ENCODE results near the gene ZNF678. TPM values are rescaled to one million over a fixed set of nuclear protein-coding genes. Genes with fewer than 3 reads are reported as not detected.
"Not testable (repeated sequence)": the region's sequence is repeated elsewhere in the genome, so short reads cannot be mapped to it uniquely, and the experiment has no call there.

ZNF678 gene
- total and polyA plus RNA-seq, 7 donors, result 1.2 to 5.0 (median 3.0) TPM

GRCh38 chr1:227603327-227603726, 40.0 kb downstream of the ZNF678 start:
- peaks cover 1% of the 10 kb centered on the region for H3K9me3 ChIP-seq
- intact Hi-C loops (cut with DNase I), result no loop called here
- no peaks in the 10 kb centered on the region for H3K27me3 ChIP-seq (ENCODE audit: insufficient read depth in 3 of 3, low read length in 2 of 3)
- H3K4me1 ChIP-seq, result peaks cover 6% of the 10 kb centered on the region
- TF ChIP-seq CTCF (IDR thresholded peaks at IDR 0.05), result no peak
- WGBS, 3 donors, result 63 to 84% (median 68%) methylated on average over 3 of the region's 3 CpGs
- no peak overlapping the region for H3K27ac ChIP-seq
- ATAC-seq (peak in 1 of 4 donors; percentile 57), DNase-seq (peak in 1 of 2 donors; percentile 12)
- no peaks in the 10 kb centered on the region for H3K36me3 ChIP-seq (ENCODE audit: insufficient read depth in 1 of 2, low read depth in 1 of 2)
- H3K4me3 ChIP-seq, result no peak overlapping the region

GRCh38 chr1:227604446-227604845, 41.1 kb downstream of the ZNF678 start:
- WGBS, 3 donors, result 85 to 96% (median 86%) methylated on average over 3 of the region's 3 CpGs
- TF ChIP-seq CTCF (IDR thresholded peaks at IDR 0.05), result no peak
- H3K4me3 ChIP-seq, result no peak overlapping the region

GRCh38 chr1:227606271-227606670, 42.9 kb downstream of the ZNF678 start:
- H3K4me3 ChIP-seq; H3K27me3 ChIP-seq (ENCODE audit: insufficient read depth in 3 of 3, low read length in 2 of 3); H3K27ac ChIP-seq; H3K4me1 ChIP-seq; ATAC-seq; intact Hi-C loops (cut with DNase I); DNase-seq; H3K9me3 ChIP-seq; H3K36me3 ChIP-seq (ENCODE audit: insufficient read depth in 1 of 2, low read depth in 1 of 2): not testable (repeated sequence)
- WGBS, 3 donors, result 72 to 79% (median 73%) methylated on average over 9 of the region's 9 CpGs

More at GRCh38 chr1:227604446-227604845, 41.1 kb downstream of the ZNF678 start:
- no peak overlapping the region for H3K27ac ChIP-seq
- H3K27me3 ChIP-seq (ENCODE audit: insufficient read depth in 3 of 3, low read length in 2 of 3), result no peaks in the 10 kb centered on the region
- peaks cover 4% of the 10 kb centered on the region for H3K9me3 ChIP-seq
- no peaks in the 10 kb centered on the region for H3K36me3 ChIP-seq (ENCODE audit: insufficient read depth in 1 of 2, low read depth in 1 of 2)
- no peak for ATAC-seq
- peaks cover 6% of the 10 kb centered on the region for H3K4me1 ChIP-seq
- DNase-seq, result no peak
- intact Hi-C loops (cut with DNase I), result no loop called here

- H3K36me3 ChIP-seq (ENCODE audit: insufficient read depth in 1 of 2, low read depth in 1 of 2), result no peaks in the 10 kb centered on the region
- H3K9me3 ChIP-seq, result peaks cover 4% of the 10 kb centered on the region
- no peaks in the 10 kb centered on the region for H3K27me3 ChIP-seq (ENCODE audit: insufficient read depth in 3 of 3, low read length in 2 of 3)
- H3K4me3 ChIP-seq, result no peak overlapping the region
- intact Hi-C loops (cut with DNase I), result no loop called here
- ATAC-seq (no peak), DNase-seq (no peak)
- 97 to 98% (median 97%) methylated on average over 3 of the region's 3 CpGs for WGBS, 3 donors
- no peak for TF ChIP-seq CTCF (IDR thresholded peaks at IDR 0.05)
- H3K27ac ChIP-seq, result no peak overlapping the region
- H3K4me1 ChIP-seq, result no peaks in the 10 kb centered on the region
Observed at GRCh38 chr1:227607336-227607898, 44.1 kb downstream of the ZNF678 start.

- no peak overlapping the region for H3K4me3 ChIP-seq
- ATAC-seq (no peak), DNase-seq (no peak)
- H3K4me1 ChIP-seq, result no peaks in the 10 kb centered on the region
- WGBS, 3 donors, result 95 to 100% (median 96%) methylated on average over 1 of the region's 1 CpG
- no peaks in the 10 kb centered on the region for H3K27me3 ChIP-seq (ENCODE audit: insufficient read depth in 3 of 3, low read length in 2 of 3)
- H3K9me3 ChIP-seq, result peaks cover 4% of the 10 kb centered on the region
- TF ChIP-seq CTCF (IDR thresholded peaks at IDR 0.05), result no peak
- no peak overlapping the region for H3K27ac ChIP-seq
- no peaks in the 10 kb centered on the region for H3K36me3 ChIP-seq (ENCODE audit: insufficient read depth in 1 of 2, low read depth in 1 of 2)
- intact Hi-C loops (cut with DNase I), result no loop called here
Observed at GRCh38 chr1:227612658-227613057, 49.3 kb downstream of the ZNF678 start.
